ENCODE data around the gene OTOF. TPM values are rescaled to one million over a fixed set of nuclear protein-coding genes. Genes with fewer than 3 reads are reported as not detected.

OTOF gene
- total and polyA plus RNA-seq, 9 of the 15 experiments (the other 6 are each of a cell fraction or from before 2014, with no cell fraction given), result 0.03 to 0.11 (median 0.06) TPM; not detected in 5

GRCh38 chr2:26522325-26522724, 44.4 kb upstream of the OTOF start:
- no peak for DNase-seq (ENCODE audit: extremely low read depth in 1 of 4, low spot score in 3 of 4)
- Histone ChIP-seq H3K4me3 (no peak overlapping the region), H3K4me2 (ENCODE audit: insufficient read depth, low read length) (no peak overlapping the region), H3K9me1 (ENCODE audit: control insufficient read depth, insufficient read depth, low read length) (no peaks in the 10 kb centered on the region), H4K20me1 (replicated peaks; ENCODE audit: control insufficient read depth, insufficient read depth, low read length) (no peaks in the 10 kb centered on the region), H3K9me3 (replicated peaks; ENCODE audit: control insufficient read depth, insufficient read depth, low read depth, low read length) (no peaks in the 10 kb centered on the region), H3K27me3 (ENCODE audit: control insufficient read depth in 2 of 2, insufficient read depth in 2 of 2, low read length in 2 of 2) (peaks cover 18 to 66% of the 10 kb centered on the region in 2 experiments), H3K79me2 (ENCODE audit: control insufficient read depth, insufficient read depth, low read length) (no peaks in the 10 kb centered on the region), H2AFZ (ENCODE audit: low read depth, low read length) (peak overlapping the region; percentile 8; the same call in 1 of the 2 replicates), H3K9ac (ENCODE audit: insufficient read depth in 1 of 2, low read depth in 2 of 2, low read length in 2 of 2) (peak overlapping the region in 1 of 2 experiments; percentile 47; a peak in 1 of 4 replicates), H3K36me3 (ENCODE audit: control insufficient read depth, insufficient read depth, low read length) (no peaks in the 10 kb centered on the region), H3K27ac (ENCODE audit: extremely low read depth, low read depth, low read length) (no peak overlapping the region), H3K4me1 (replicated peaks in 1 of 2; ENCODE audit: control insufficient read depth in 2 of 2, insufficient read depth in 2 of 2, low read length in 2 of 2) (peaks cover 3 to 6% of the 10 kb centered on the region in 2 experiments; a peak in 2 of 5 replicates)
- TF ChIP-seq NONO (IDR thresholded peaks at IDR 0.05; ENCODE audit: low read depth in 2 of 2, low read length in 1 of 2), result no peak
- 0 out of 2 replicates have a peak, but pooled peaks have one; percentile 22 for TF ChIP-seq ZKSCAN1 (IDR thresholded peaks at IDR 0.05; ENCODE audit: low read depth, low read length)
- TF ChIP-seq NFE2 (IDR thresholded peaks at IDR 0.05; ENCODE audit: low read depth), result 0 out of 2 replicates have a peak, but pooled peaks have one; percentile 10
- in situ Hi-C loops (cut with MboI) (no loop called here), intact Hi-C loops (cut with micrococcal nuclease) (no loop called here)
- FAIRE-seq, result no peak
- WGBS (ENCODE audit: insufficient coverage, low coverage, missing lambda C conversion rate), result 5% methylated on average over 6 of the region's 6 CpGs
- ChIA-PET CTCF (ENCODE audit: low intra/inter-chr PET ratio) (interaction anchor here (3.9 kb wide), 1 partner anchor 55 kb away, joined by 31 read pairs; no protein-coding TSS in a partner anchor), POLR2A (interaction anchor here (0.6 to 1.0 kb wide), 2 partner anchors 11 to 188 kb away, joined by 3 read pairs; no protein-coding TSS in a partner anchor)
- no peak for ATAC-seq
- no TSS peak for BruUV-seq (replicated peaks)

DNA sequence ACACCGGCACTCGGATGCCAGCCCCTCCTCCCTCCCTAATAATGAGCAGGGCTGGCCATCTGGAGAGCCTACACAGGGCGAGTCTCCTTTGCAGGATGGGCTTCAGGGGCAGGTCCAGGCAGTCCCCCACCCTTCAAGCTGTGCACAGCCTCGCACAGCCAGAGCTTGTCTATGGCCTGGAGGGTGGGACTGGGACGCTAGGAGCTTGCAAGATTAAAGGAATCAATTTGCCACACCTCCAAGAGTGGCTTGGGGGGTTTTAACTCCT, 43.9 kb upstream of the OTOF start:
- intact Hi-C loops (cut with micrococcal nuclease), result loop anchor here (1.0 to 2.0 kb wide), 2 partner anchors 33 to 55 kb away; no protein-coding TSS in a partner anchor
- H3K27ac ChIP-seq (ENCODE audit: extremely low read depth, low read depth, low read length), result no peak overlapping the region
- no peak for DNase-seq (ENCODE audit: extremely low read depth in 1 of 4, low spot score in 3 of 4)
- H3K27me3 ChIP-seq (ENCODE audit: control insufficient read depth in 2 of 2, insufficient read depth in 2 of 2, low read length in 2 of 2), result peaks cover 20 to 67% of the 10 kb centered on the region in 2 experiments
- ChIA-PET POLR2A (no interaction called here), CTCF (ENCODE audit: low intra/inter-chr PET ratio) (interaction anchor here (1.2 to 3.9 kb wide), 2 partner anchors 33 to 56 kb away, joined by 4 to 31 read pairs; no protein-coding TSS in a partner anchor)
- WGBS (ENCODE audit: insufficient coverage, low coverage, missing lambda C conversion rate), result 3% methylated on average over 5 of the region's 5 CpGs
- H2AFZ ChIP-seq (ENCODE audit: low read depth, low read length), result no peak overlapping the region
- H3K79me2 ChIP-seq (ENCODE audit: control insufficient read depth, insufficient read depth, low read length), result no peaks in the 10 kb centered on the region
- H4K20me1 ChIP-seq (replicated peaks; ENCODE audit: control insufficient read depth, insufficient read depth, low read length), result no peaks in the 10 kb centered on the region
- no peaks in the 10 kb centered on the region for H3K9me1 ChIP-seq (ENCODE audit: control insufficient read depth, insufficient read depth, low read length)
- BruUV-seq (replicated peaks), result no TSS peak
- no peak overlapping the region for H3K4me3 ChIP-seq
- in situ Hi-C loops (cut with MboI), result no loop called here
- no peak for FAIRE-seq
- H3K36me3 ChIP-seq (ENCODE audit: control insufficient read depth, insufficient read depth, low read length), result no peaks in the 10 kb centered on the region
- ATAC-seq, result peak; percentile 42
- H3K4me2 ChIP-seq (ENCODE audit: insufficient read depth, low read length), result no peak overlapping the region
- H3K9ac ChIP-seq (ENCODE audit: insufficient read depth in 1 of 2, low read depth in 2 of 2, low read length in 2 of 2), result no peak overlapping the region
- H3K9me3 ChIP-seq (replicated peaks; ENCODE audit: control insufficient read depth, insufficient read depth, low read depth, low read length), result no peaks in the 10 kb centered on the region
- H3K4me1 ChIP-seq (replicated peaks in 1 of 2; ENCODE audit: control insufficient read depth in 2 of 2, insufficient read depth in 2 of 2, low read length in 2 of 2), result peaks cover 3 to 6% of the 10 kb centered on the region in 2 experiments; a peak in 2 of 5 replicates
- TF ChIP-seq, protein P1, sequence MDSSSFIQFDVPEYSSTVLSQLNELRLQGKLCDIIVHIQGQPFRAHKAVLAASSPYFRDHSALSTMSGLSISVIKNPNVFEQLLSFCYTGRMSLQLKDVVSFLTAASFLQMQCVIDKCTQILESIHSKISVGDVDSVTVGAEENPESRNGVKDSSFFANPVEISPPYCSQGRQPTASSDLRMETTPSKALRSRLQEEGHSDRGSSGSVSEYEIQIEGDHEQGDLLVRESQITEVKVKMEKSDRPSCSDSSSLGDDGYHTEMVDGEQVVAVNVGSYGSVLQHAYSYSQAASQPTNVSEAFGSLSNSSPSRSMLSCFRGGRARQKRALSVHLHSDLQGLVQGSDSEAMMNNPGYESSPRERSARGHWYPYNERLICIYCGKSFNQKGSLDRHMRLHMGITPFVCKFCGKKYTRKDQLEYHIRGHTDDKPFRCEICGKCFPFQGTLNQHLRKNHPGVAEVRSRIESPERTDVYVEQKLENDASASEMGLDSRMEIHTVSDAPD (CRISPR knock-in tag; IDR thresholded peaks at IDR 0.05), result no peak
